KMS-11 (cell line): ENCODE data around the gene ZNF618.

Source experiments
- H2AFZ ChIP-seq: fragments of 200-600 bp; sonication (generic); 2 replicates; pipeline ENCODE4 v1.6.1; 2016; ENCODE audit warnings: antibody characterized with exemption, mixed run types, low read depth
- H3K27ac ChIP-seq: fragments of 200-600 bp; sonication (generic); 2 replicates; pipeline ENCODE4 v1.6.1; 2016; ENCODE audit warnings: mild to moderate bottlenecking, mixed run types
- H3K27me3 ChIP-seq: fragments of 200-600 bp; sonication (generic); 2 replicates; pipeline ENCODE4 v1.6.1; 2017; ENCODE audit warnings: mild to moderate bottlenecking, low read depth, mixed run types, moderate library complexity; ENCODE audit not compliant: insufficient read depth
- H3K36me3 ChIP-seq: fragments of 200-600 bp; sonication (generic); 2 replicates; pipeline ENCODE4 v1.6.1; 2017; ENCODE audit warnings: mild to moderate bottlenecking, mixed run types; ENCODE audit not compliant: insufficient read depth
- H3K4me1 ChIP-seq: fragments of 200-600 bp; sonication (generic); 2 replicates; pipeline ENCODE4 v1.6.1; 2016; ENCODE audit warnings: mild to moderate bottlenecking, low read depth, mixed run types; ENCODE audit not compliant: poor library complexity, severe bottlenecking
- H3K4me2 ChIP-seq: fragments of 200-600 bp; sonication (generic); 2 replicates; pipeline ENCODE4 v1.7.0; 2016; ENCODE audit warnings: mild to moderate bottlenecking, mixed run types
- H3K4me3 ChIP-seq: fragments of 200-600 bp; sonication (generic); IDR thresholded peaks from 2 replicates; pipeline ENCODE4 v1.6.1; 2017; ENCODE audit warnings: low read depth, low read length, mixed read lengths; ENCODE audit not compliant: insufficient read depth
- H3K79me2 ChIP-seq: fragments of 200-600 bp; sonication (generic); 2 replicates; pipeline ENCODE4 v1.6.1; 2016; ENCODE audit warnings: low read depth, mixed run types; ENCODE audit not compliant: insufficient read depth
- H3K9ac ChIP-seq: fragments of 200-600 bp; sonication (generic); 2 replicates; pipeline ENCODE4 v1.6.1; 2016; ENCODE audit warnings: mild to moderate bottlenecking, mixed run types
- H4K20me1 ChIP-seq: fragments of 200-600 bp; sonication (generic); 2 replicates; pipeline ENCODE4 v1.6.1; 2016; ENCODE audit warnings: mild to moderate bottlenecking, mixed run types; ENCODE audit not compliant: insufficient read depth
- CTCF ChIP-seq: fragments of 200-600 bp; sonication (generic); conservative IDR thresholded peaks from 2 replicates; pipeline ENCODE4 v1.6.1; 2017; ENCODE audit warnings: low read depth, mild to moderate bottlenecking, antibody characterized with exemption, low read length, moderate library complexity, mixed read lengths

Gene ZNF618

DNA sequence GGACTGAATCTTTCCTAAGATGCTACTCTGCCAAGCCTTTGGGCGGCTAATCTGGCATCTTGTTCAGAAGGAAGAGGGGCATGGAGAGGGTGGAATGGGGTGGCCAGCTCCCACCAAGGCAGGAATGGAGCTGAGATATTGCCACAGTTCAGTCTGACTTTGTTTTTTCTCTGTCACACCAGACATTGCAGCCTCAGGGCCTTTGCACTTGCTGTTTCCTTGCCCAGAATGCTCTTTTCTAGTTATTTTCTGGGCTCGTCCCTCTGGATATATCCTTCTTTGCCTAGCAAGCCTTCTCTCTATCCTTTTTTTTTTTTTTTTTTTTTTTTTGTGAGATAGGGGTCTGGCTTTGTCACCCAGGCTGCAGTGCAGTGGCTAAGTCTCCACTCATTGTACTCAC is 40.8 kb downstream of the ZNF618 start:
- Histone ChIP-seq H3K36me3 (no peaks in the 10 kb centered on the region), H2AFZ (no peak overlapping the region), H3K79me2 (no peaks in the 10 kb centered on the region), H3K27me3 (no peaks in the 10 kb centered on the region), H4K20me1 (no peaks in the 10 kb centered on the region), H3K27ac (no peak overlapping the region), H3K4me1 (peaks cover under 1% of the 10 kb centered on the region), H3K4me3 (no peak overlapping the region), H3K4me2 (no peak overlapping the region), H3K9ac (no peak overlapping the region)
- TF ChIP-seq CTCF: no peak

GRCh38 chr9:113918697-113919350 is 42.7 kb downstream of the ZNF618 start:
- TF ChIP-seq CTCF: no peak
- no peaks in the 10 kb centered on the region for H4K20me1 ChIP-seq
- H3K4me3 ChIP-seq: no peak overlapping the region
- no peak overlapping the region for H2AFZ ChIP-seq
- no peaks in the 10 kb centered on the region for H3K36me3 ChIP-seq
- no peak overlapping the region for H3K4me2 ChIP-seq
- H3K27ac ChIP-seq: no peak overlapping the region
- no peaks in the 10 kb centered on the region for H3K79me2 ChIP-seq
- no peaks in the 10 kb centered on the region for H3K27me3 ChIP-seq
- H3K9ac ChIP-seq: no peak overlapping the region
- peaks cover 8% of the 10 kb centered on the region for H3K4me1 ChIP-seq

DNA sequence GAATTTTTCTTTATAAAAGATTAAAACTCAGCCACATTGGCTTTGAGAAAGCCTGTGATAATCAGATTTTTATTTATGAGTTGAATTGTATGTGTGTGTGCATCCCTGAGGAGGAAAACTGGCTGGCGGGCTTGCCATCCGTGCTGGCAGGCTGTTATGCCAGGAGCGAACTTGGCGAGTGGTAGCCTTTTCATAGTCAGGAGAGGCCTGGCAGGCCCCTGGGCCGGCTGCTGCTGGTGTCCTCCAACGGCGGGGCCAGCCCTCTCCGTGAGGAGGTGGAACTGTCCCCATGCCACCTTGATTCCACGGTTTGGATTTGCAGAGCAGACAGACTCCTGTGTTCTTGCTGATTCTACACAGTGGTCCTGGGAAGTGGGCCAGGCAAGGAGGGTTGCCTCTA is 43.3 kb downstream of the ZNF618 start:
- Histone ChIP-seq H3K4me3 (no peak overlapping the region), H4K20me1 (no peaks in the 10 kb centered on the region), H3K4me1 (peaks cover 8% of the 10 kb centered on the region), H3K27ac (no peak overlapping the region), H3K27me3 (no peaks in the 10 kb centered on the region), H3K36me3 (no peaks in the 10 kb centered on the region), H3K4me2 (no peak overlapping the region), H2AFZ (no peak overlapping the region), H3K9ac (no peak overlapping the region), H3K79me2 (no peaks in the 10 kb centered on the region)
- no peak for TF ChIP-seq CTCF

GRCh38 chr9:113919871-113920270 is 43.8 kb downstream of the ZNF618 start:
- no peaks in the 10 kb centered on the region for H4K20me1 ChIP-seq
- H3K4me1 ChIP-seq: peaks cover 8% of the 10 kb centered on the region
- H3K27me3 ChIP-seq: no peaks in the 10 kb centered on the region
- H3K9ac ChIP-seq: no peak overlapping the region
- no peak overlapping the region for H3K4me2 ChIP-seq
- no peak overlapping the region for H3K4me3 ChIP-seq
- H3K27ac ChIP-seq: no peak overlapping the region
- TF ChIP-seq CTCF: no peak
- H2AFZ ChIP-seq: no peak overlapping the region
- H3K36me3 ChIP-seq: no peaks in the 10 kb centered on the region
- H3K79me2 ChIP-seq: no peaks in the 10 kb centered on the region
